ENCODE results near the gene SLC38A10. TPM values are rescaled to one million over a fixed set of nuclear protein-coding genes. Genes with fewer than 3 reads are reported as not detected.

The SLC38A10 gene
- polyA plus RNA-seq, 1 experiment: 29.3 TPM

DNA sequence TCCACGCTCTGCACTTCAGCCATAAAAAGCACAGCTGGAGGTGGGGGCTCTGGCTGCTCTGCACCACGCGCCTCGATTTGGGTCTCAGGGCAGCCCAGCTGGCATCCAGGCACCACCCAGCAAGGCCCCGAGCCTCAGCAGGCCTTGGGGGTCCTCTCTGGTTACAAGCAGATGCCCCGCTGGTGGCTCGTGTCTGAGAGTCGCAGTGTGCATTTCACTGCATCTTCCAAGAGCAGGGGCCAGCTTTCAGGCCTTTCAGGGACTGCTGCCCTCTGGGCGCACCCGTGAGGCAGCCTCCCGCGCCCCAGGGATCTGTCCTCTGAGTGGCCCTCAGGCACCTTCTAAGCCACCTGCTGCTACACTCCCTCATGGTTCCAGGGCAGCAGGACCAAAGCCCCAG, 30.5 kb downstream of the SLC38A10 start:
- no peak for DNase-seq (ENCODE audit: low read depth, low spot score)
- H3K4me3 ChIP-seq (ENCODE audit: low read depth, low read length): no peak overlapping the region
- H3K9me3 ChIP-seq (ENCODE audit: control insufficient read depth, insufficient read depth, low read length): no peaks in the 10 kb centered on the region
- ChIA-PET POLR2A (no interaction called here), CTCF (no interaction called here)
- H3K27me3 ChIP-seq (ENCODE audit: control insufficient read depth, insufficient read depth, low read length): no peaks in the 10 kb centered on the region
- no peak for TF ChIP-seq CTCF (IDR thresholded peaks at IDR 0.05; ENCODE audit: low read depth, low read length)
- H3K27ac ChIP-seq (ENCODE audit: low read depth, low read length): no peak overlapping the region

DNA sequence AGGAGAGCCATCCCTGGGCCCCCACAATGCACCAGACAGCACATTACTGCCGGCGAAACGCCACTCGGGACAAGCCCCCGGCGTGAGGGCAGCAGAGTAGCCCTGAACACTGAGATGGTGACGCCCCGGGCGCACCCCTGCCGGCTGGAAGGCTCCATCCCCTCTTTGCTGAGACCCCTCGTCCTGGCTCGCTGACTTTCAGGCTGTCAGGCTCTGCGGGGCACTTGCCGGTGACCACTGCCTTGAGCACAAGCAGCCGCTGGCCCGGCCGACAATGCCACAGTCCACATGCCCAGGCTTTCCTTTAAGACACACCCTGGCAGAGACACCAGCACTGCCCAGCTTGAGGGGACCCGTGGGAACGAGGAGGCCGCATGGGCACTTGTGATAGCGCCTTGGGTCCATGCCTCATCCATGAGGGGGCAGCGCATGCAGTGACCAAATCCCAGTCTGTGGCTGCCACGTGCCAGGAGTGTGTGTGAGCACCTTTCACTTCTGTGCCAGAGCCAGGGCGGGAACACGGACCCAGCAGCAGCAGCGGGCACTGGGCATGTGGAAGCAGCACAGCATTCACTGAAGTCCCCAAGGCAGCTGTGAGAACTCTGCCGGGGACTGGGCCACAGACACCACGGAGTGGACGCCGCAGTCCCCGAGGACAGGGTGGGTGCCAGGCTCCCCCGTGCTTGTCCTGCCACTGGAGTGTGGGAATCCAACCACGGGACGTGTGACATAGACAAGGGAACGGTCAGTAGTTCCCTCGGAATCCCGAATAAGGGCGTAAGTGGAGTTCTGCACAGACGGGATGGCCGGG, 31.5 kb downstream of the SLC38A10 start:
- ChIA-PET CTCF (no interaction called here), POLR2A (no interaction called here)
- Histone ChIP-seq H3K27ac (ENCODE audit: low read depth, low read length) (no peak overlapping the region), H3K27me3 (ENCODE audit: control insufficient read depth, insufficient read depth, low read length) (no peaks in the 10 kb centered on the region), H3K4me3 (ENCODE audit: low read depth, low read length) (no peak overlapping the region), H3K9me3 (ENCODE audit: control insufficient read depth, insufficient read depth, low read length) (no peaks in the 10 kb centered on the region)
- no peak for DNase-seq (ENCODE audit: low read depth, low spot score)
- no peak for TF ChIP-seq CTCF (IDR thresholded peaks at IDR 0.05; ENCODE audit: low read depth, low read length)

GRCh38 chr17:81261582-81262336, 33.3 kb downstream of the SLC38A10 start:
- Histone ChIP-seq H3K27me3 (ENCODE audit: control insufficient read depth, insufficient read depth, low read length) (no peaks in the 10 kb centered on the region), H3K27ac (ENCODE audit: low read depth, low read length) (no peak overlapping the region), H3K9me3 (ENCODE audit: control insufficient read depth, insufficient read depth, low read length) (no peaks in the 10 kb centered on the region), H3K4me3 (ENCODE audit: low read depth, low read length) (no peak overlapping the region)
- POLR2A ChIA-PET: no interaction called here
- no peak for TF ChIP-seq CTCF (IDR thresholded peaks at IDR 0.05; ENCODE audit: low read depth, low read length)
- DNase-seq (ENCODE audit: low read depth, low spot score): no peak
- CTCF ChIA-PET: no interaction called here

- ChIA-PET CTCF (no interaction called here), POLR2A (no interaction called here)
- Histone ChIP-seq H3K9me3 (ENCODE audit: control insufficient read depth, insufficient read depth, low read length) (no peaks in the 10 kb centered on the region), H3K27ac (ENCODE audit: low read depth, low read length) (no peak overlapping the region), H3K27me3 (ENCODE audit: control insufficient read depth, insufficient read depth, low read length) (no peaks in the 10 kb centered on the region), H3K4me3 (ENCODE audit: low read depth, low read length) (no peak overlapping the region)
- TF ChIP-seq CTCF (IDR thresholded peaks at IDR 0.05; ENCODE audit: low read depth, low read length): no peak
- no peak for DNase-seq (ENCODE audit: low read depth, low spot score)
Observed at GRCh38 chr17:81261096-81261495, 34.0 kb downstream of the SLC38A10 start.

DNA sequence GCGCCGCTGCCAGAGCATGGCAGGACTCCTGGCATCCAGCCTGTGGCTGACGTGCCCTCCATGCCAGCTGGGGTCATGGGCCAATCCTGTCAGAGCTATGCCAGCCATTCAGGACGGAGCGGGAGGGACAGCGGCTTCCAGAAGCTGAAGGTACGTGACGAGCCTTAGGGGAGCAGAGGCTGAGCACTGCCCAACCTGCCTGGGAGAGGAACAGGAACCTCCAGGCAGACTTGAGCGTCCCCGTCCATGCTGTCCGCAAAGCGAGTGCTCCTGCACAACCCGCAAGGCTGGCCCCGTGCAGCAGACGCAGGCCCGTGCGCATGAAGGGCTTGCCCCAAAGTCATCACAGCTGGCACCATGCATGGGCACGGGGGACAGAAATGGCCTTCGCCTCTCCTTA, 34.5 kb downstream of the SLC38A10 start:
- ChIA-PET CTCF (no interaction called here), POLR2A (no interaction called here)
- Histone ChIP-seq H3K27me3 (ENCODE audit: control insufficient read depth, insufficient read depth, low read length) (no peaks in the 10 kb centered on the region), H3K27ac (ENCODE audit: low read depth, low read length) (no peak overlapping the region), H3K9me3 (ENCODE audit: control insufficient read depth, insufficient read depth, low read length) (no peaks in the 10 kb centered on the region), H3K4me3 (ENCODE audit: low read depth, low read length) (no peak overlapping the region)
- no peak for TF ChIP-seq CTCF (IDR thresholded peaks at IDR 0.05; ENCODE audit: low read depth, low read length)
- no peak for DNase-seq (ENCODE audit: low read depth, low spot score)
